ENCODE results near the gene PRR16.
"Not testable (repeated sequence)": the region's sequence is repeated elsewhere in the genome, so short reads cannot be mapped to it uniquely, and the experiment has no call there.

The PRR16 gene

DNA sequence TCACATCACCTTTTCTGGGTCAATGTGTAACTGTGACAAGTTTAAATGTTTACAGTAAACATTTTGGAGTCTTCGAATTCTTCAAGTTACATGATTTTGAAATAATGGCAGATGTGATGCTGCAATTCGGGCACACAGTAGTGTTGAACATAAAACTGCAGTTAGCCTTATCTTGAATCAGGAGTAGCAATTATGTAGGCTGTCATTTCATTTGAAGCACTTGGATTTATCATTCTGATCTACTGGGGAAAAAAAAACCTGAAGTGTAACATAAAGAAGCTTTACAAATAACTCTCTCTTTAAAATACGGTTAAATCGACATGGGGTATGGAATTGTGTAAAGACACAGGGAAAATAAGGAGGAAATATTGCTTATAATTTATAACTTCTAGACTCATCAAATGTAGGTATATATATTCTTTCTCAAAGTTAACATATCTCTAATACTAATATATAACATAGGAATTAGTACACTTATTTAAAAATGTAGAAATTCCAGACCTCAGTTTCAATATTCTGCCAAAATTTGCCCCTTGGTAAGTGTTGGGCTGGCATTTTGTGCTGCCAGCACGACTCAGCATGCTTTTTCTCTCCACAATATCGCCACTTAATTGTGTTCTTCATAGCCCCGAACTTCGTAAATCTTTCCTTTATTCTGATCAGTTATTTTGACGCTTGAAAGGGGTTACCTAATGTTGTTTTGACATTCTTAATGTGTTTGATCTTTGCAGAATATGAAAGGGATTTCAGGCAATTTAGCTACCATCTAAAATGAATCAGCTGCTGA lies 226.7 kb downstream of the PRR16 start:
- H3K4me3 ChIP-seq (ENCODE audit: low read length), result no peak overlapping the region
- no peaks in the 10 kb centered on the region for H3K79me2 ChIP-seq (ENCODE audit: control insufficient read depth, insufficient read depth, low read length)
- H3K27me3 ChIP-seq (ENCODE audit: insufficient read depth, low read length, poor library complexity), result no peaks in the 10 kb centered on the region
- no CpG with 5 or more reads among the region's 9 CpGs for WGBS (ENCODE audit: extremely low coverage, insufficient coverage, low lambda C conversion rate)
- H3K23ac ChIP-seq (ENCODE audit: low read length), result no peak overlapping the region
- H4K8ac ChIP-seq (ENCODE audit: low read depth, low read length), result no peak overlapping the region
- H4K5ac ChIP-seq (ENCODE audit: low read length), result no peak overlapping the region
- no peak overlapping the region for H2BK15ac ChIP-seq (replicated peaks; ENCODE audit: low read depth)
- H2BK5ac ChIP-seq (ENCODE audit: low read length), result no peak overlapping the region
- no peak overlapping the region for H3K56ac ChIP-seq (ENCODE audit: low read length)
- H2AK5ac ChIP-seq (ENCODE audit: low read length), result no peak overlapping the region
- no peak overlapping the region for H3K18ac ChIP-seq (ENCODE audit: low read length)
- no peak for DNase-seq
- no peaks in the 10 kb centered on the region for H3K79me1 ChIP-seq (ENCODE audit: low read length)
- no peak overlapping the region for H3K27ac ChIP-seq (ENCODE audit: low read depth, low read length)
- H3K36me3 ChIP-seq (ENCODE audit: control insufficient read depth, insufficient read depth, low read length), result no peaks in the 10 kb centered on the region
- no peak overlapping the region for H3K4ac ChIP-seq (ENCODE audit: low read depth, low read length)
- no peaks in the 10 kb centered on the region for H3K4me1 ChIP-seq (ENCODE audit: control insufficient read depth, low read depth, low read length)
- no peak overlapping the region for H2BK120ac ChIP-seq (ENCODE audit: low read depth, low read length)
- no peak overlapping the region for H3K4me2 ChIP-seq (ENCODE audit: low read length)
- H3K9ac ChIP-seq (ENCODE audit: low read length), result no peak overlapping the region

DNA sequence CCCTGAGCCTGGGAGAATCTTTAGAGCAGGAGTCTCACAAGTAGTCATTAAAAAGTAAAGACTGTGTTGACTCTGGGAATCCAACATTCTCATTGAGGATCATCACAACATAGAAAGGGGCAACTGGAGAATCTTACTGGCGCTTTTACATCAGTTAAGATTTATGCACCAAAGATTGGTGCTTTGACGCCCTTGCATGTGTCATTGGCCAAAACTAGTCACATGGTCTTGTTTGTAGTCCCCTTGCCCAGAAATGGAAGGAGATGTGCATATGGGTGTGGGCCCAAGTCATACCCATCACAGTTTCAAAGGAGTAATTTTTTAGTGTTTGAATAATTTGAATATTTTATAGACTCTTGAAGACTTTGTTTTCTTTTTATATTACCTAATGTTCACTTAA lies 228.2 kb downstream of the PRR16 start:
- no peak for DNase-seq
- Histone ChIP-seq H3K56ac (ENCODE audit: low read length) (no peak overlapping the region), H3K4me2 (ENCODE audit: low read length) (no peak overlapping the region), H3K4ac (ENCODE audit: low read depth, low read length) (no peak overlapping the region), H3K4me1 (ENCODE audit: control insufficient read depth, low read depth, low read length) (no peaks in the 10 kb centered on the region), H3K9ac (ENCODE audit: low read length) (no peak overlapping the region), H3K36me3 (ENCODE audit: control insufficient read depth, insufficient read depth, low read length) (no peaks in the 10 kb centered on the region), H2BK15ac (replicated peaks; ENCODE audit: low read depth) (no peak overlapping the region), H3K18ac (ENCODE audit: low read length) (no peak overlapping the region), H3K27me3 (ENCODE audit: insufficient read depth, low read length, poor library complexity) (no peaks in the 10 kb centered on the region), H2BK5ac (ENCODE audit: low read length) (no peak overlapping the region), H2BK120ac (ENCODE audit: low read depth, low read length) (no peak overlapping the region), H3K4me3 (ENCODE audit: low read length) (no peak overlapping the region), H4K8ac (ENCODE audit: low read depth, low read length) (no peak overlapping the region), H3K27ac (ENCODE audit: low read depth, low read length) (no peak overlapping the region), H3K23ac (ENCODE audit: low read length) (no peak overlapping the region), H3K79me2 (ENCODE audit: control insufficient read depth, insufficient read depth, low read length) (no peaks in the 10 kb centered on the region), H2AK5ac (ENCODE audit: low read length) (no peak overlapping the region), H4K5ac (ENCODE audit: low read length) (no peak overlapping the region), H3K79me1 (ENCODE audit: low read length) (no peaks in the 10 kb centered on the region)
- WGBS (ENCODE audit: extremely low coverage, insufficient coverage, low lambda C conversion rate), result no CpG with 5 or more reads among the region's 2 CpGs

DNA sequence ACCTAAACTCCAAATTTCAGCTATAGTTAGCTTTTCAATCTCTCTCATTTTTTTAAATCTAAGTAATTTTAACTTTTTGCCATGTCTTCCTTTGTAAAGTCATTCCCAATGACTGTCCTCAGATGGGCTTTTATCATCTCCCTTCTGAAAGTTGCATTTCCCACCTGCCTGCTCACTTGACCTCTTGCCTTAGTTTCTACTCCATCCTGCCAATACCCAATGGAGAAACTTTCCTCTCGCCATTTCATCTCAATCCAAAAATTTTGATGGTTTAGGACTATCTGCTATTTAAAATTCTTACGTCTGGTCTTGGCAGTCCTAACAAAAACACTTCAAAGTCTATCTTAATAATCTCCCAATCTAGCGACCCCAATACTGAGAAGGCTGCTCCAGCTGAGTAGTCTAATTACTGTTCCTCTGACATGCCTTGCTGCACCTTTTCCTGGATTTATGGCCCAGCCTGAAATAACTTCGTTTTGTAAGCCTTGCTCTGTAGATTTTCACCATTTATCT lies 231.3 kb downstream of the PRR16 start:
- H2BK15ac ChIP-seq (replicated peaks; ENCODE audit: low read depth), result no peak overlapping the region
- no peak overlapping the region for H2AK5ac ChIP-seq (ENCODE audit: low read length)
- H3K23ac ChIP-seq (ENCODE audit: low read length), result no peak overlapping the region
- whole genome bisulfite sequencing (ENCODE audit: extremely low coverage, insufficient coverage, low lambda C conversion rate), result no CpG with 5 or more reads among the region's 4 CpGs
- no peaks in the 10 kb centered on the region for H3K79me2 ChIP-seq (ENCODE audit: control insufficient read depth, insufficient read depth, low read length)
- no peaks in the 10 kb centered on the region for H3K79me1 ChIP-seq (ENCODE audit: low read length)
- no peak overlapping the region for H3K27ac ChIP-seq (ENCODE audit: low read depth, low read length)
- H3K4me1 ChIP-seq (ENCODE audit: control insufficient read depth, low read depth, low read length), result no peaks in the 10 kb centered on the region
- no peak overlapping the region for H2BK5ac ChIP-seq (ENCODE audit: low read length)
- no peak overlapping the region for H4K8ac ChIP-seq (ENCODE audit: low read depth, low read length)
- no peak overlapping the region for H3K9ac ChIP-seq (ENCODE audit: low read length)
- no peak for DNase-seq
- no peaks in the 10 kb centered on the region for H3K36me3 ChIP-seq (ENCODE audit: control insufficient read depth, insufficient read depth, low read length)
- no peaks in the 10 kb centered on the region for H3K27me3 ChIP-seq (ENCODE audit: insufficient read depth, low read length, poor library complexity)
- no peak overlapping the region for H3K4me3 ChIP-seq (ENCODE audit: low read length)
- no peak overlapping the region for H3K56ac ChIP-seq (ENCODE audit: low read length)
- H3K4me2 ChIP-seq (ENCODE audit: low read length), result no peak overlapping the region
- H3K4ac ChIP-seq (ENCODE audit: low read depth, low read length), result no peak overlapping the region
- no peak overlapping the region for H3K18ac ChIP-seq (ENCODE audit: low read length)
- H4K5ac ChIP-seq (ENCODE audit: low read length), result no peak overlapping the region
- no peak overlapping the region for H2BK120ac ChIP-seq (ENCODE audit: low read depth, low read length)

DNA sequence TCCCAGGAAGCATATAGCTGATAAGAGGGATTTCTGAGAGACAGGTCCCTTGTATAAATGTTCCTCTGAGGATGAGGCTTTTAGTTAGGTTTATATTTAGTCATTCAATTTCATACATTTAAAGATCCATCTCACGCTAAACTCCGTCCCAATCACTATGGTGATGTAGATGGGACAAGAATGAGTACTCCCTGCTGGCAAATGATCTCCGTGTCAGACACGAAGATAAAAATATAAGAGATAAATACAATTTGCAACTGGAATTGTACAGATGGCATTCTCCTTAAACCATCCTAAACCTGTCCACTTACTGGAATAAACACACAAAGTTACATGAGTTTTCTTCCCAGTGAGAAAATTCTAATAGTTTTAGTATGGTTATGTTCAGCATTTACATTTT lies 233.0 kb downstream of the PRR16 start:
- Histone ChIP-seq H3K4me3 (ENCODE audit: low read length) (no peak overlapping the region), H3K27ac (ENCODE audit: low read depth, low read length) (no peak overlapping the region), H3K18ac (ENCODE audit: low read length) (no peak overlapping the region), H2AK5ac (ENCODE audit: low read length) (no peak overlapping the region), H3K27me3 (ENCODE audit: insufficient read depth, low read length, poor library complexity) (no peaks in the 10 kb centered on the region), H3K4me1 (ENCODE audit: control insufficient read depth, low read depth, low read length) (no peaks in the 10 kb centered on the region), H3K23ac (ENCODE audit: low read length) (no peak overlapping the region), H3K36me3 (ENCODE audit: control insufficient read depth, insufficient read depth, low read length) (no peaks in the 10 kb centered on the region), H4K5ac (ENCODE audit: low read length) (no peak overlapping the region), H3K9ac (ENCODE audit: low read length) (no peak overlapping the region), H3K79me1 (ENCODE audit: low read length) (no peaks in the 10 kb centered on the region), H3K56ac (ENCODE audit: low read length) (no peak overlapping the region), H3K4ac (ENCODE audit: low read depth, low read length) (no peak overlapping the region), H4K8ac (ENCODE audit: low read depth, low read length) (no peak overlapping the region), H3K79me2 (ENCODE audit: control insufficient read depth, insufficient read depth, low read length) (no peaks in the 10 kb centered on the region), H3K4me2 (ENCODE audit: low read length) (no peak overlapping the region), H2BK5ac (ENCODE audit: low read length) (no peak overlapping the region), H2BK120ac (ENCODE audit: low read depth, low read length) (no peak overlapping the region), H2BK15ac (replicated peaks; ENCODE audit: low read depth) (no peak overlapping the region)
- DNase-seq, result no peak
- WGBS (ENCODE audit: extremely low coverage, insufficient coverage, low lambda C conversion rate), result no CpG with 5 or more reads among the region's 4 CpGs

DNA sequence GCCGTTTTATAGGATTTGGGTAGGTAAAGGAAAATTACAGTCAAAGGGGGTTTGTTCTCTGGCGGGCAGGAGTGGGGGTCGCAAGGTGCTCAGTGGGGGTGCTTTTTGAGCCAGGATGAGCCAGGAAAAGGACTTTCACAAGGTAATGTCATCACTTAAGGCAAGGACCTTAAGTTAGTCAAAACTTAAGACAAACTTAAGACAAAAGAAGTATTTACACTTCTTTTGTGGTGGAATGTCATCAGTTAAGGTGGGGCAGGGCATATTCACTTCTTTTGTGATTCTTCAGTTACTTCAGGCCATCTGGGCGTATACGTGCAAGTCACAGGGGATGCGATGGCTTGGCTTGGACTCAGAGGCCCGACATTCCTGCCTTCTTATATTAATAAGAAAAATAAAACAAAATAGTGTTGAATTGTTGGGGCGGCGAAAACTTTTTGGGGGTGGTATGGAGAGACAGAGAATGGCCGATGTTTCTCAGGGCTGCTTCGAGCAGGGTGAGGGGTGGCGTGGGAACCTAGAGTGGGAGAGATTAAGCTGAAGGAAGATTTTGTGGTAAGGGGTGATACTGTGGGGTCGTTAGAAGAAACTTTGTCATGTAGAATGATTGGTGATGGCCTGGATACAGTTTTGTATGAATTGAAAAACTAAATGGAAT lies 233.7 kb downstream of the PRR16 start:
- H3K79me1 ChIP-seq (ENCODE audit: low read length); H2BK120ac ChIP-seq (ENCODE audit: low read depth, low read length); H3K27me3 ChIP-seq (ENCODE audit: insufficient read depth, low read length, poor library complexity); H3K36me3 ChIP-seq (ENCODE audit: control insufficient read depth, insufficient read depth, low read length); H2AK5ac ChIP-seq (ENCODE audit: low read length); H3K18ac ChIP-seq (ENCODE audit: low read length); H3K23ac ChIP-seq (ENCODE audit: low read length); H3K79me2 ChIP-seq (ENCODE audit: control insufficient read depth, insufficient read depth, low read length); H3K4me1 ChIP-seq (ENCODE audit: control insufficient read depth, low read depth, low read length); H4K8ac ChIP-seq (ENCODE audit: low read depth, low read length); H3K56ac ChIP-seq (ENCODE audit: low read length); H2BK15ac ChIP-seq (replicated peaks; ENCODE audit: low read depth); H3K4me3 ChIP-seq (ENCODE audit: low read length); H3K27ac ChIP-seq (ENCODE audit: low read depth, low read length); H3K9ac ChIP-seq (ENCODE audit: low read length); H3K4me2 ChIP-seq (ENCODE audit: low read length); H4K5ac ChIP-seq (ENCODE audit: low read length); DNase-seq; H3K4ac ChIP-seq (ENCODE audit: low read depth, low read length); H2BK5ac ChIP-seq (ENCODE audit: low read length): not testable (repeated sequence)
- WGBS (ENCODE audit: extremely low coverage, insufficient coverage, low lambda C conversion rate), result no CpG with 5 or more reads among the region's 13 CpGs

All from mesendoderm (in vitro differentiated cells).